K562 (cell line): ENCODE results near the gene PHACTR3. TPM values are rescaled to one million over a fixed set of nuclear protein-coding genes. Genes with fewer than 3 reads are reported as not detected.

Source experiments
- ARID3B ChIP-seq: fragments of 250-450 bp; sonication (Bioruptor Pico); IDR thresholded peaks from 2 replicates; pipeline ENCODE4 v1.4.0; 2020; ENCODE audit warnings: borderline replicate concordance
- HDAC8 ChIP-seq: fragments of 450-650 bp; IDR thresholded peaks from 2 replicates; pipeline ENCODE4 v1.6.1; 2016; ENCODE audit warnings: mild to moderate bottlenecking, missing genetic modification characterization, moderate library complexity, missing compliant biosample characterization
- MBD1 ChIP-seq: fragments of 250-450 bp; sonication (Bioruptor Pico); IDR thresholded peaks from 2 replicates; pipeline ENCODE4 v1.8.0; 2022; ENCODE audit warnings: inconsistent platforms
- NFIX ChIP-seq: fragments of 250-450 bp; sonication (Bioruptor Pico); IDR thresholded peaks from 2 replicates; pipeline ENCODE4 v1.4.0; 2020; ENCODE audit warnings: low read depth, mild to moderate bottlenecking, moderate library complexity
- PHF20 ChIP-seq: fragments of 450-650 bp; IDR thresholded peaks from 2 replicates; pipeline ENCODE4 v1.6.1; 2018; ENCODE audit not compliant: partially characterized antibody
- polyA plus RNA-seq, 8 experiments: library from polyadenylated mRNA; depleted of rRNA in 4 of 8; stranded (reverse) in 5 of 8; unstranded in 3 of 8; fragments of >200 nt; fragmentation: Nextera tagmentation in 2 of 8; fragmentation: Illumina TruSeq in 1 of 8; extraction: Ambion mirVana in 2 of 8; extraction: Trizol in 1 of 8; gene quantifications; 2 replicates each; pipeline versions ENCODE4 v1.2.1 to v1.2.3, GENCODE V29; 2011 to 2014; ENCODE audit warnings: inconsistent platforms in 1 of 8, missing spikeins in 1 of 8
- total RNA-seq, 7 experiments: library from RNA; depleted of rRNA in 6 of 7; stranded (reverse); fragments of >200 nt in 6 of 7; fragmentation: Illumina TruSeq in 2 of 7; extraction: Trizol in 2 of 7; gene quantifications; 2 replicates each; pipeline versions ENCODE4 v1.2.1 to v1.2.3, GENCODE V29; 2011 to 2021; ENCODE audit warnings: low replicate concordance in 1 of 7
- TF ChIP-seq, protein P1 (sequence below): fragments of 450-650 bp; IDR thresholded peaks from 2 replicates; pipeline ENCODE4 v1.6.1; 2016; ENCODE audit warnings: mild to moderate bottlenecking, moderate library complexity
- TF ChIP-seq, protein P2 (sequence below): fragments of 250-450 bp; sonication (Bioruptor Pico); IDR thresholded peaks from 2 replicates; pipeline ENCODE4 v1.5.0; 2021; ENCODE audit warnings: mild to moderate bottlenecking, moderate library complexity

Gene PHACTR3
- total and polyA plus RNA-seq, 9 of the 15 experiments (the other 6 are each of a cell fraction or from before 2014, with no cell fraction given) = not detected

- TF ChIP-seq, protein P1, sequence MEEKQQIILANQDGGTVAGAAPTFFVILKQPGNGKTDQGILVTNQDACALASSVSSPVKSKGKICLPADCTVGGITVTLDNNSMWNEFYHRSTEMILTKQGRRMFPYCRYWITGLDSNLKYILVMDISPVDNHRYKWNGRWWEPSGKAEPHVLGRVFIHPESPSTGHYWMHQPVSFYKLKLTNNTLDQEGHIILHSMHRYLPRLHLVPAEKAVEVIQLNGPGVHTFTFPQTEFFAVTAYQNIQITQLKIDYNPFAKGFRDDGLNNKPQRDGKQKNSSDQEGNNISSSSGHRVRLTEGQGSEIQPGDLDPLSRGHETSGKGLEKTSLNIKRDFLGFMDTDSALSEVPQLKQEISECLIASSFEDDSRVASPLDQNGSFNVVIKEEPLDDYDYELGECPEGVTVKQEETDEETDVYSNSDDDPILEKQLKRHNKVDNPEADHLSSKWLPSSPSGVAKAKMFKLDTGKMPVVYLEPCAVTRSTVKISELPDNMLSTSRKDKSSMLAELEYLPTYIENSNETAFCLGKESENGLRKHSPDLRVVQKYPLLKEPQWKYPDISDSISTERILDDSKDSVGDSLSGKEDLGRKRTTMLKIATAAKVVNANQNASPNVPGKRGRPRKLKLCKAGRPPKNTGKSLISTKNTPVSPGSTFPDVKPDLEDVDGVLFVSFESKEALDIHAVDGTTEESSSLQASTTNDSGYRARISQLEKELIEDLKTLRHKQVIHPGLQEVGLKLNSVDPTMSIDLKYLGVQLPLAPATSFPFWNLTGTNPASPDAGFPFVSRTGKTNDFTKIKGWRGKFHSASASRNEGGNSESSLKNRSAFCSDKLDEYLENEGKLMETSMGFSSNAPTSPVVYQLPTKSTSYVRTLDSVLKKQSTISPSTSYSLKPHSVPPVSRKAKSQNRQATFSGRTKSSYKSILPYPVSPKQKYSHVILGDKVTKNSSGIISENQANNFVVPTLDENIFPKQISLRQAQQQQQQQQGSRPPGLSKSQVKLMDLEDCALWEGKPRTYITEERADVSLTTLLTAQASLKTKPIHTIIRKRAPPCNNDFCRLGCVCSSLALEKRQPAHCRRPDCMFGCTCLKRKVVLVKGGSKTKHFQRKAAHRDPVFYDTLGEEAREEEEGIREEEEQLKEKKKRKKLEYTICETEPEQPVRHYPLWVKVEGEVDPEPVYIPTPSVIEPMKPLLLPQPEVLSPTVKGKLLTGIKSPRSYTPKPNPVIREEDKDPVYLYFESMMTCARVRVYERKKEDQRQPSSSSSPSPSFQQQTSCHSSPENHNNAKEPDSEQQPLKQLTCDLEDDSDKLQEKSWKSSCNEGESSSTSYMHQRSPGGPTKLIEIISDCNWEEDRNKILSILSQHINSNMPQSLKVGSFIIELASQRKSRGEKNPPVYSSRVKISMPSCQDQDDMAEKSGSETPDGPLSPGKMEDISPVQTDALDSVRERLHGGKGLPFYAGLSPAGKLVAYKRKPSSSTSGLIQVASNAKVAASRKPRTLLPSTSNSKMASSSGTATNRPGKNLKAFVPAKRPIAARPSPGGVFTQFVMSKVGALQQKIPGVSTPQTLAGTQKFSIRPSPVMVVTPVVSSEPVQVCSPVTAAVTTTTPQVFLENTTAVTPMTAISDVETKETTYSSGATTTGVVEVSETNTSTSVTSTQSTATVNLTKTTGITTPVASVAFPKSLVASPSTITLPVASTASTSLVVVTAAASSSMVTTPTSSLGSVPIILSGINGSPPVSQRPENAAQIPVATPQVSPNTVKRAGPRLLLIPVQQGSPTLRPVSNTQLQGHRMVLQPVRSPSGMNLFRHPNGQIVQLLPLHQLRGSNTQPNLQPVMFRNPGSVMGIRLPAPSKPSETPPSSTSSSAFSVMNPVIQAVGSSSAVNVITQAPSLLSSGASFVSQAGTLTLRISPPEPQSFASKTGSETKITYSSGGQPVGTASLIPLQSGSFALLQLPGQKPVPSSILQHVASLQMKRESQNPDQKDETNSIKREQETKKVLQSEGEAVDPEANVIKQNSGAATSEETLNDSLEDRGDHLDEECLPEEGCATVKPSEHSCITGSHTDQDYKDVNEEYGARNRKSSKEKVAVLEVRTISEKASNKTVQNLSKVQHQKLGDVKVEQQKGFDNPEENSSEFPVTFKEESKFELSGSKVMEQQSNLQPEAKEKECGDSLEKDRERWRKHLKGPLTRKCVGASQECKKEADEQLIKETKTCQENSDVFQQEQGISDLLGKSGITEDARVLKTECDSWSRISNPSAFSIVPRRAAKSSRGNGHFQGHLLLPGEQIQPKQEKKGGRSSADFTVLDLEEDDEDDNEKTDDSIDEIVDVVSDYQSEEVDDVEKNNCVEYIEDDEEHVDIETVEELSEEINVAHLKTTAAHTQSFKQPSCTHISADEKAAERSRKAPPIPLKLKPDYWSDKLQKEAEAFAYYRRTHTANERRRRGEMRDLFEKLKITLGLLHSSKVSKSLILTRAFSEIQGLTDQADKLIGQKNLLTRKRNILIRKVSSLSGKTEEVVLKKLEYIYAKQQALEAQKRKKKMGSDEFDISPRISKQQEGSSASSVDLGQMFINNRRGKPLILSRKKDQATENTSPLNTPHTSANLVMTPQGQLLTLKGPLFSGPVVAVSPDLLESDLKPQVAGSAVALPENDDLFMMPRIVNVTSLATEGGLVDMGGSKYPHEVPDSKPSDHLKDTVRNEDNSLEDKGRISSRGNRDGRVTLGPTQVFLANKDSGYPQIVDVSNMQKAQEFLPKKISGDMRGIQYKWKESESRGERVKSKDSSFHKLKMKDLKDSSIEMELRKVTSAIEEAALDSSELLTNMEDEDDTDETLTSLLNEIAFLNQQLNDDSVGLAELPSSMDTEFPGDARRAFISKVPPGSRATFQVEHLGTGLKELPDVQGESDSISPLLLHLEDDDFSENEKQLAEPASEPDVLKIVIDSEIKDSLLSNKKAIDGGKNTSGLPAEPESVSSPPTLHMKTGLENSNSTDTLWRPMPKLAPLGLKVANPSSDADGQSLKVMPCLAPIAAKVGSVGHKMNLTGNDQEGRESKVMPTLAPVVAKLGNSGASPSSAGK = no peak
- no peak for TF ChIP-seq MBD1 (CRISPR knock-in tag)
- TF ChIP-seq NFIX (CRISPR knock-in tag) = no peak
- no peak for TF ChIP-seq PHF20
- no peak for TF ChIP-seq ARID3B
- TF ChIP-seq HDAC8 (tag) = no peak
- TF ChIP-seq, protein P2, sequence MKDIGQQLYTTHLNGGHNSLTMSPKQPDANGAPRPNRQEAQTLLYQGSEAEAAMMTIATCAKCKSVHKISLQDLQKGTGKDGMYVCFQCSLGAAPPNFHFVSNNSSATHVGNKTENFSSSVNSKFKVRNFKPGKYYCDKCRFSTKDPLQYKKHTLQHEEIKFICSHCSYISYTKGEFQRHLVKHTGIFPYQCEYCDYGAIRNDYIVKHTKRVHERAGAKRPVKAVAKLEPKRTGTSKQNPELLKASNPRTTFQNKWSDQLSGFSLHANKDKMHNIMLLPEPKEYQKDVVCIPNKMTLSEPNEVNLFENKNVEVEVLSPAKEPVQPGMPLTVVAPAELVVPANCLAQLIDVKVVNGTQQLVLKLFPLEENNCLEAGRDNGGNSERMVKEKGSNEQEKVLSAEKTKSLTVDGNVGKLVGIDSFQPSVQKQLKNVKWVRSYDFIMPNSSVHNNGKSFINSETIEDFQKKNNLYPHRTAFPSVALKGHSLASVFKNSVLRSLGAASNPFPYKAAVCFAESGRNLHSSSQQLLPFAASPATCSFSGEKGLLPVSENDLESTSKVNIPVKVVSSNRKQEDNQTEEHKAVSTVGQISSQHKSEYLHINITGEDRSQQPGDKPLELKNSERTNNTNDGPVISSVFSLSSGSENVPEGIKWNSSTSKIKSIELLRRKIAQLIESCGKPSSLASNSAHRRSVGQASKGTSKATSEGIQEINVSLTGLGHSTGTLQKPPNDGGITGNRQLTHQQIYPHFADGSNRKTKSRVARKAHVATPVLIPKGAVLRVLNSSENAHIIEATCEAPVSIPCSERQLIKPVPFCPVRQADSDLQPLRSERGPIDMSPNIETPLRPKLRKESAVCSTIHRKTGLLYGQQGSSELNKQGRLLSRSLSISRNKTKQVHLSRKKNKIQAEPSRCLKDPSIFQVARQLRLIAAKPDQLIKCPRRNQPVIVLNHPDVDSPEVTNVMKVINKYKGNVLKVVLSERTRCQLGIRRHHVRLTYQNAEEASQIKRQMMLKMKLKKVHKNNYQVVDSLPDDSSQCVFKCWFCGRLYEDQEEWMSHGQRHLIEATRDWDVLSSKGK (CRISPR knock-in tag) = no peak
Observed at GRCh38 chr20:59813126-59813947, 209.0 kb downstream of the PHACTR3 start (continued).
